Activated CD8-positive, alpha-beta memory T cell treated with anti-CD3 and anti-CD28 coated beads, Interleukin-2, amount 50 U/mL, for 4 hours (primary cell): ENCODE measurements around the gene ZNF19.

Experiments used
- DNase-seq: peaks from one replicate; pipeline ENCODE4 v3.0.0-alpha.2; 2020

Gene ZNF19

GRCh38 chr16:71484006-71484893 lies 4.9 kb downstream of the ZNF19 start:
- peak; percentile 74 for DNase-seq

- no peak for DNase-seq
Observed at GRCh38 chr16:71482569-71482968, 6.6 kb downstream of the ZNF19 start.

GRCh38 chr16:71480956-71481355 lies 8.2 kb downstream of the ZNF19 start:
- no peak for DNase-seq

GRCh38 chr16:71479420-71479819 lies 9.7 kb downstream of the ZNF19 start:
- DNase-seq: no peak

- no peak for DNase-seq
Observed at GRCh38 chr16:71476457-71477124, 12.5 kb downstream of the ZNF19 start.

GRCh38 chr16:71474864-71475263 lies 14.3 kb downstream of the ZNF19 start:
- DNase-seq: no peak

- DNase-seq: no peak
Observed at GRCh38 chr16:71473891-71474290, 15.2 kb downstream of the ZNF19 start.

- no peak for DNase-seq
Observed at GRCh38 chr16:71472931-71473330, 16.2 kb downstream of the ZNF19 start.

GRCh38 chr16:71472051-71472450 lies 17.1 kb downstream of the ZNF19 start:
- DNase-seq: no peak

GRCh38 chr16:71467810-71468209 lies 21.3 kb downstream of the ZNF19 start:
- peak; percentile 30 for DNase-seq

- DNase-seq: no peak
Observed at GRCh38 chr16:71464231-71464630, 24.9 kb downstream of the ZNF19 start.

- peak; percentile 80 for DNase-seq
Observed at GRCh38 chr16:71461686-71462648, 27.2 kb downstream of the ZNF19 start, which contains the start of gene ZNF23. Gene ZNF23 (minus strand): TSS chr16:71462247. CDS start chr16:71456796, 5,451 bp downstream.

GRCh38 chr16:71460941-71461340 lies 28.2 kb downstream of the ZNF19 start:
- DNase-seq: no peak

- DNase-seq: no peak
Observed at GRCh38 chr16:71460236-71460635, 28.9 kb downstream of the ZNF19 start.

- no peak for DNase-seq
Observed at GRCh38 chr16:71459510-71459909, 29.6 kb downstream of the ZNF19 start.

- no peak for DNase-seq
Observed at GRCh38 chr16:71456801-71457200, 32.3 kb downstream of the ZNF19 start.

GRCh38 chr16:71453036-71453435 lies 36.1 kb downstream of the ZNF19 start:
- no peak for DNase-seq

GRCh38 chr16:71449020-71449419 lies 40.1 kb downstream of the ZNF19 start:
- DNase-seq: no peak

GRCh38 chr16:71448274-71448866 lies 40.8 kb downstream of the ZNF19 start:
- no peak for DNase-seq

GRCh38 chr16:71443714-71444113 lies 45.4 kb downstream of the ZNF19 start:
- no peak for DNase-seq

GRCh38 chr16:71442051-71442440 lies 47.1 kb downstream of the ZNF19 start, which contains the start of gene TLE7:
Gene TLE7 (minus strand): TSS chr16:71442054. CDS start chr16:71433324, 8,730 bp downstream.
- DNase-seq: no peak

GRCh38 chr16:71441348-71442050 lies 47.6 kb downstream of the ZNF19 start:
- peak; percentile 38 for DNase-seq
